ENCODE measurements around the gene OPRM1.

GRCh38 chr6:154157706-154158105 is 118.7 kb downstream of the OPRM1 start:
- TF ChIP-seq CTCF (IDR thresholded peaks at IDR 0.05) (no peak), EP300 (IDR thresholded peaks at IDR 0.05) (no peak)

Measured in ovary (tissue), 3 donors.